HG02588 (cell line): ENCODE results near the gene CRAMP1.
A peak's percentile ranks its signal among the peaks of the same experiment; 100 is the strongest.
"Not testable (repeated sequence)": the region's sequence is repeated elsewhere in the genome, so short reads cannot be mapped to it uniquely, and the experiment has no call there.

Experiments
- ATAC-seq: cut with Tn5 transposase; IDR thresholded peaks from one replicate; pipeline ENCODE4 v1.9.1; 2021; ENCODE audit warnings: mild to moderate bottlenecking, moderate library complexity; ENCODE audit not compliant: unreplicated experiment

The CRAMP1 gene

GRCh38 chr16:1709356-1709755 lies 97.2 kb downstream of the CRAMP1 start:
- no peak for ATAC-seq

- ATAC-seq = no peak
Measured at GRCh38 chr16:1710811-1711507, 98.8 kb downstream of the CRAMP1 start.

- ATAC-seq = no peak
Measured at GRCh38 chr16:1712791-1713261, 100.7 kb downstream of the CRAMP1 start.

GRCh38 chr16:1713331-1713730 lies 101.2 kb downstream of the CRAMP1 start:
- ATAC-seq = no peak

- ATAC-seq = peak; percentile 47
Measured at GRCh38 chr16:1713933-1714332, 101.8 kb downstream of the CRAMP1 start.

GRCh38 chr16:1715220-1715619 lies 103.1 kb downstream of the CRAMP1 start:
- no peak for ATAC-seq

GRCh38 chr16:1718236-1718635 lies 106.1 kb downstream of the CRAMP1 start:
- not testable (repeated sequence) for ATAC-seq

GRCh38 chr16:1719559-1720229 lies 107.5 kb downstream of the CRAMP1 start:
- not testable (repeated sequence) for ATAC-seq

GRCh38 chr16:1721372-1721771 lies 109.2 kb downstream of the CRAMP1 start:
- ATAC-seq = no peak

GRCh38 chr16:1723450-1724147 lies 111.4 kb downstream of the CRAMP1 start:
- ATAC-seq = no peak

GRCh38 chr16:1724491-1724890 lies 112.3 kb downstream of the CRAMP1 start:
- no peak for ATAC-seq

- ATAC-seq = no peak
Measured at GRCh38 chr16:1726661-1727502, 114.7 kb downstream of the CRAMP1 start.
